HK-2 (cell line): ENCODE measurements around the gene CAND1.

Experiments used
- DNase-seq: peaks from one replicate; pipeline ENCODE4 v3.0.0-alpha.2; 2018; ENCODE audit not compliant: unreplicated experiment

Gene CAND1

DNA sequence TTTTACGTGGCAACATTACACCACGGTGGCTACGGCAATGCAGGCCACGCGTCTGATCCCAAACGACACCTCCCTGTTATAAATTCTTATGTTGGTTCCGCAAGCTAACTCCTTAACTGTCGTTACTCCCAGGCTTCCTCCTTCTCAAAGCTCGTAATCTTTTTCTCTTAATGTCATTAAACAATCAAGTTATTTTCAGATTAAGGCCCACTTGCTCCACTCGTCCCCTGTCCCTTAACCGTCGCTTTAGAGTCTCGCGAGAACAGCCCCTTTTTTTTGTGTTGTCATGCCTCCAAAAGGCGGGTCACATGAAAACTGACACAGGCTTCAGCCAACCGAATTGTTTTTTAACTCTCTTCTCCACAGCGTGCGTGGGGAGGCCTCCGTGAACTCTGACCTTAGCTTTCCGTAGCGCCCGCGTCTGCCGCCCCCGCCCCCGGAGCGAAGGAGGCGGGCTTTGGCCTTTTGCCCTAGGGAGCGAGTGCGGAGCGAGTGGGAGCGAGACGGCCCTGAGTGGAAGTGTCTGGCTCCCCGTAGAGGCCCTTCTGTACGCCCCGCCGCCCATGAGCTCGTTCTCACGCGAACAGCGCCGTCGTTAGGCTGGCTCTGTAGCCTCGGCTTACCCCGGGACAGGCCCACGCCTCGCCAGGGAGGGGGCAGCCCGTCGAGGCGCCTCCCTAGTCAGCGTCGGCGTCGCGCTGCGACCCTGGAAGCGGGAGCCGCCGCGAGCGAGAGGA is at the start of gene CAND1:
CAND1 (plus strand) TSS at position 463 of the 737 bp plus-strand sequence. CDS start 360 bp downstream, outside the sequence.
- DNase-seq, result peak; percentile 97

GRCh38 chr12:67220065-67220464 is 49.1 kb upstream of the CAND1 start:
- no peak for DNase-seq

- peak; percentile 2 for DNase-seq
These were observed 46.9 kb upstream of the CAND1 start for GRCh38 chr12:67222302-67222701.

DNA sequence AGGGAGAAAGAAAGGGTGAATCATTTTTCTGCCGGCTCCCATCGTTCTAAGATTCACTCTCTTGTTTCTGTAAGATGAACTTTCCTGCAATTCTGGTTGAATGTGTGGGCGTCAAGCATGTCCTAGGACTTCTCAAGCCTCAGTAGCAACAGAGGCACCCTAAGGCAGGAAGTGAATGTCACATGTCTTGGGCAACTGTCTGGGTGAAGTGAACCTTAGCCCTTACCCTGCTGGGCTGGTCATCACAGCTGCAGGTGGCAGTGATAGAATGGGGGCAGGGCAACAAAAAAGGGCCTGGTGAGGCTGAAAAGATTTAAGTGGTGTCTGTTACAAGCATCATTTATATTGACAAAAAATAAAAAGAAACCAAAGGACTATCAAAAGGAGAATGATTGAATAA is 45.9 kb upstream of the CAND1 start:
- DNase-seq, result no peak

- no peak for DNase-seq
These were observed 31.9 kb upstream of the CAND1 start for GRCh38 chr12:67237231-67237630.

DNA sequence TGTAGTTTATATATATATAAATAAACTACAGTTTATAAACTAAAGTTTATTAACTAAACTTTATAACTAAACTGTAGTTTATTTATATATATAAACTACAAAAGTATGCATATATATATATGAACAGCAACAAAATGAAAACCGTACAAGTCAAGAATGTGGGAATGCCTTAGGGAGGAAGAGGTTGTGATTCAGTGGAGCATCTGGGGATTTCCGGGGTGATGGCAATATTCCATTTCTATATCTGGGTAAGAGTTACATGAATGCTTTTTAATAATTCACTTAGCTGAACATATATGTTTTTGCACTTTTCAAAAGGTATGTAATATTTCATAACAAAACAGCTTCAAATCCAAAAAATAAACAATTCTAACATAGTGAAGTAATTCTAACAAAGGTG is 30.1 kb upstream of the CAND1 start:
- no peak for DNase-seq

GRCh38 chr12:67241482-67241881 is 27.7 kb upstream of the CAND1 start:
- no peak for DNase-seq

GRCh38 chr12:67243260-67243659 is 25.9 kb upstream of the CAND1 start:
- no peak for DNase-seq

- no peak for DNase-seq
These were observed 23.6 kb upstream of the CAND1 start for GRCh38 chr12:67245571-67245970.

GRCh38 chr12:67251012-67251411 is 18.1 kb upstream of the CAND1 start:
- DNase-seq, result no peak

- DNase-seq, result no peak
These were observed 14.7 kb upstream of the CAND1 start for GRCh38 chr12:67254372-67255026.

DNA sequence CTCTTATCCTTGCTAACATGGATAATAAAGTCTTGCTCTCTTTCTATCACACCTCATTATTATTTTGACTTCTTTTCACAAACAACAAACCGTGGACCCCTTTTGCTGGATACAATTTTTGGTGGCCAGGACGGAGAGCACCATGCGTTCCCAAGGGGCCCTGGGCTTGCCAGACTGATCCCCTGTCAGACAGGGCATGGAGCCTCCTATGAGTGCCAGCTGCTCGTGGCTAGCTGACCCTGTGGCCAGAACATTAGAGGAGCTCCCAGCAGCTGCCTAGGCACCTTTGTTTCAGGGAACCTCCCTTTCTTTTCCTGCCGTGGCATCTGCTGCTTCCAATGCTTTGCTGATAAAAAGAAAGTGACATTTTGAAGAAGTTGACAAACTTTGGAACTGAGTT is 12.5 kb upstream of the CAND1 start:
- DNase-seq, result no peak

DNA sequence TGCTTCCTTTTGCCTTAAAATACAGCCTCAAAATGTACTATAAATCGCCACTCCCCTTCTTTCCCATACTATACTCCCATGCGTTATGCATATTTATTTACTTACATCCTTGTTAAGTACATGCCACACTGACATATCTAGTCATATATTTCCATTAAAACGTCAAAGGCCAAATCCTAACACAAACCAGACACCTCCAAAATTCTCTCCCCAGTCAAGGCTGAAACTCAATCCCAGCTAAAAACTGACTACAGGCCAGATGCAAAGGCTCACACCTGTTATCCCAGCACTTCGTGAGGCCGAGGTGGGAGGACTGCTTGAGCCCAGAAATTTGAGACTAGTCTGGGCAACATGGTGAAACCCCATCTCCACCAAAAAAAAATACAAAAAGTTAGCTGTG is 5.7 kb upstream of the CAND1 start:
- DNase-seq, result no peak

DNA sequence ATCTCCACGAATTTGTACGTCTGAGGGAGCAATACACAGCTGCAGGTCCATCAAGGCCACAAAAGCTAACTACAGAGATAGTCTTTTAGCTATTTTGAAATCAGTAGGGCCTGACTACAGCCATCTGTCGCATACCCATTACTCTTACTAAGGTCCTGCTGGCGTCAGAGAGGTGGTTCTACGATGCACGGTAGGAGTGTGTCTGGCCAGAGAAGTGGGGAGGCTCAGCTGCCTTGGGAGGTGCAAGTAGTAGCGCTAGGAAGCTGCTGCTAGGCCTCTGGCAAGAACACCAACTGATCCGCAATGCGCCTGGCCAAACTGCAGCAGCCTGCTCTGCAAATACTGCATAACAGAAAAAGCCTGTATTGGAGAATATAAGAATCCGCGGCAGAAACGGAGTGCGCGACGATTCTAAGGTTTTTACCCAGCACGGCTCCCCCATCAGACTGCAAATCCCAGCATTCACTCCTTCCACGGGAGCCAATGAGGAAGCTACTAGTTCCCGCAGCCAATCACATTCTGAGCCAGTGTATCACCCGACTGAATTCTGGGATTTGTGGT is 743 bp upstream of the CAND1 start:
- DNase-seq, result peak; percentile 87

GRCh38 chr12:67269633-67270573 is 745 bp downstream of the CAND1 start:
- DNase-seq, result peak; percentile 46

DNA sequence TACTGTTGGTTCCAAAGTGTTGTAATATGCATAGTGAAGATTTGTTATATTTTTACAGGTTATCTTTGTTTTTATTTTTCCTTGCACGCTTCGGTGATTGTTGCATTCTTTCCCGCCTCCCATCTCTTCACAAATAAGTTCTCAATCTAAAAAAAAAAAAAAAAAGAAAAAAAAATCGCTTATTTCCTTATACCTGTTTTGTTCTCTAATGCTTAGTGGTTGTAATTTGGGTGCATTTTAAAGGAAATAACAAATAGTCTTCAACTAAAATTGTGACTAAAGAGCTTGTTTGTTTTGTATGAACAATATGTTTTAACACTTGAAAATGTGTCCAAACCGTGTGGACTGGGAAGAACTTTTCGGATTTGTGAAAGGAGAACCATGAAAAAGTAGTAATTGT is 1.5 kb downstream of the CAND1 start:
- no peak for DNase-seq

- DNase-seq, result no peak
These were observed 2.8 kb downstream of the CAND1 start for GRCh38 chr12:67271976-67272375.

- DNase-seq, result no peak
These were observed 5.0 kb downstream of the CAND1 start for GRCh38 chr12:67274186-67274585.

DNA sequence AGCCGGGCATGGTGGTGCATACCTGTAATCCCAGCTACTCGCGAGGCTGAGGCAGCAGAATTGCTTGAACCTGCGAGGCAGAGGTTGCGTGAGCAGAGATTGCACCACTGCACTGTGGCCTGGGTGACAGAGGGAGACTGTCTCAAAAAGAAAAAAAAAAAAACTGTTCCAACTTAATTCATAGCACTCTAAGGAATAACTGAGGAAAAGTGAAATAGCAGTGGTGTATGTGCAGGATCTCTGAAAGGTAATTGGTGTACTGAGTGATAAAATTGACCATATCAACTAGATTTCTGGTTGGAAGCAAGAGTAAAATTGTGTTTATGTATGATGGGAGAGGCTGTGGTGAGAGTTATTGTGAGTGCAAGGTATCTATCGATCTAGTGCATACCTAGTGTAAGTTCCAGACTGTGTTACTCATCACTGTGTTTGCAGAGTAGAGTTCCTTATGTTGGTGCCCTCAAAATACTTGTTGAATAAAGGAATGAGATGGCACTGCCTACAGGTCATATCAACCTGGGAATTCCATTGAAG is 6.3 kb downstream of the CAND1 start:
- no peak for DNase-seq

DNA sequence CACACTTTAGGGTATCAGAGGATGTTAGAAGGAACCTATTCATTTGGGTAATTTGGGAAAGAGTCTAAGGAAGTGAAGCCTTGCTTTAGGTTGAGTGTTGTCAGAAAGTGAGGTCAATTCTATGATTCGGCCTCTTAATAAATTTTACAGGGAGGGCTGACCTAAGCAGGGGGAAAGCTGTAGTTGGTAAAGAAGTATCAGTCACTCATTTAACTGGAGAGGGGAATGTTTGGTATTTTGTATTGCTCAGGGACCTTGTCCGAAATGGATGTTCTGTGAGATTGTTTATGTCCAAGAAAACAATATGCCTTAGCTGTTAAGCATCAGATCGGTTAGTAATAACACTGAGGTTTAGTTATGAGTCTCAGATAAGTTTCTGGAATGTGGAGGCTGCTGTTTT is 7.3 kb downstream of the CAND1 start:
- no peak for DNase-seq

GRCh38 chr12:67279637-67280036 is 10.5 kb downstream of the CAND1 start:
- DNase-seq, result no peak

GRCh38 chr12:67280088-67280487 is 10.9 kb downstream of the CAND1 start:
- no peak for DNase-seq
